H1 (cell line): Measurements from ENCODE around the gene ANK2.

Experiments used
- RAD21 ChIP-seq, 2 experiments: IDR thresholded peaks in 1 of 2; conservative IDR thresholded peaks in 1 of 2; 2 replicates each; pipeline ENCODE4 v1.6.1; 2011; ENCODE audit warnings: low read depth in 2 of 2, low read length in 2 of 2, improper control_type of control experiment in 1 of 2, inconsistent platforms in 1 of 2, mild to moderate bottlenecking in 1 of 2, moderate library complexity in 1 of 2
- SP1 ChIP-seq: IDR thresholded peaks from 2 replicates; pipeline ENCODE4 v1.6.1; 2011; ENCODE audit warnings: low read depth, low read length

DNA sequence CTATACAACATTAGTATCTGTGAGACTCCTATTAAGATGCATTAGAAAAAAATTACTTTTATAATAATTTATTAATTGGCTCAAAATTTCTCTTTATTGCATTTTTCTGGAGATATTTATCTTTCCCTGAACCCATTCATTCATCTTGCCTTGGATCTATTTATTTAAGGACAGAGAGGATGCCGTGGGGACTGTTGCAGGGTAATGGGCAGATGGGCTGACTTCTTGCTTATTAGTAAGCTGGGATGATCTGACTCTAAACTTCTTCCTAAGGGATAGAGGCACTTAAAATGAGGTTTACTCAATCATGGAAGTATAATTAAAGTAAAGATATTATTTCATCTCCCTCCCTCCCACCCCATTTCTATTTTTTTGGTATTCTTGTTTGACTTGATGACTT is 18.2 kb upstream of the ANK2 start:
- TF ChIP-seq SP1 (no peak), RAD21 (IDR thresholded peaks at IDR 0.05 in 1 of 2, conservative IDR thresholded peaks at IDR 0.05 in 1 of 2; ENCODE audit: low read depth in 2 of 2, low read length in 2 of 2) (no peak)
